HG02763 (cell line): ENCODE measurements around the gene DNMT1.
A peak's percentile ranks its signal among the peaks of the same experiment; 100 is the strongest.

Experiments
- ATAC-seq: cut with Tn5 transposase; IDR thresholded peaks from one replicate; pipeline ENCODE4 v1.9.1; 2021; ENCODE audit warnings: mild to moderate bottlenecking, moderate library complexity; ENCODE audit not compliant: unreplicated experiment

The DNMT1 gene

GRCh38 chr19:10115392-10116084 lies 79.2 kb downstream of the DNMT1 start:
- no peak for ATAC-seq

- ATAC-seq: no peak
Measured at GRCh38 chr19:10114651-10115391, 79.9 kb downstream of the DNMT1 start.

DNA sequence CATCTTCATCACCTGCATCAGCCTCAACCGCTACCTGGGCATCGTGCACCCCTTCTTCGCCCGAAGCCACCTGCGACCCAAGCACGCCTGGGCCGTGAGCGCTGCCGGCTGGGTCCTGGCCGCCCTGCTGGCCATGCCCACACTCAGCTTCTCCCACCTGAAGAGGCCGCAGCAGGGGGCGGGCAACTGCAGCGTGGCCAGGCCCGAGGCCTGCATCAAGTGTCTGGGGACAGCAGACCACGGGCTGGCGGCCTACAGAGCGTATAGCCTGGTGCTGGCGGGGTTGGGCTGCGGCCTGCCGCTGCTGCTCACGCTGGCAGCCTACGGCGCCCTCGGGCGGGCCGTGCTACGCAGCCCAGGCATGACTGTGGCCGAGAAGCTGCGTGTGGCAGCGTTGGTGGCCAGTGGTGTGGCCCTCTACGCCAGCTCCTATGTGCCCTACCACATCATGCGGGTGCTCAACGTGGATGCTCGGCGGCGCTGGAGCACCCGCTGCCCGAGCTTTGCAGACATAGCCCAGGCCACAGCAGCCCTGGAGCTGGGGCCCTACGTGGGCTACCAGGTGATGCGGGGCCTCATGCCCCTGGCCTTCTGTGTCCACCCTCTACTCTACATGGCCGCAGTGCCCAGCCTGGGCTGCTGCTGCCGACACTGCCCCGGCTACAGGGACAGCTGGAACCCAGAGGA lies 80.6 kb downstream of the DNMT1 start:
- ATAC-seq: no peak

- no peak for ATAC-seq
Measured at GRCh38 chr19:10113592-10113963, 81.2 kb downstream of the DNMT1 start.

- ATAC-seq: no peak
Measured at GRCh38 chr19:10112895-10113591, 81.7 kb downstream of the DNMT1 start.

GRCh38 chr19:10112037-10112761 lies 82.6 kb downstream of the DNMT1 start:
- no peak for ATAC-seq

- no peak for ATAC-seq
Measured at GRCh38 chr19:10111405-10111811, 83.3 kb downstream of the DNMT1 start, which contains the start of gene P2RY11. Gene P2RY11, plus strand, starts transcription at chr19:10111693. Its CDS starts 29 bp downstream, at chr19:10111722.

DNA sequence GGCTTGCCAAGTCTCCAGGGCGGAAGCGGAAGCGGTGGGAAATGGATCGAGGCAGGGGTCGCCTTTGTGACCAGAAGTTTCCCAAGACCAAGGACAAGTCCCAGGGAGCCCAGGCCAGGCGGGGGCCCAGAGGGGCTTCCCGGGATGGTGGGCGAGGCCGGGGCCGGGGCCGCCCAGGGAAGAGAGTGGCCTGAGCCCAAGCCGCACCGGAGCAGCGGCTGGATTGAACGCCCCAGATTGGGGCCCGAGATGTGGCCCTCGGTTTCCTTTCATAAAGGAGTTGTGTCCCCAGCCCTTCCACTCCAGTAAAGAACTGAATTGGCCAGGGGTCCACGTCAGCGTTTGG lies 83.8 kb downstream of the DNMT1 start:
- no peak for ATAC-seq

- ATAC-seq: no peak
Measured at GRCh38 chr19:10110076-10110971, 84.4 kb downstream of the DNMT1 start.

- no peak for ATAC-seq
Measured at GRCh38 chr19:10109528-10109927, 85.2 kb downstream of the DNMT1 start.

- ATAC-seq: no peak
Measured at GRCh38 chr19:10107817-10108367, 86.9 kb downstream of the DNMT1 start.

DNA sequence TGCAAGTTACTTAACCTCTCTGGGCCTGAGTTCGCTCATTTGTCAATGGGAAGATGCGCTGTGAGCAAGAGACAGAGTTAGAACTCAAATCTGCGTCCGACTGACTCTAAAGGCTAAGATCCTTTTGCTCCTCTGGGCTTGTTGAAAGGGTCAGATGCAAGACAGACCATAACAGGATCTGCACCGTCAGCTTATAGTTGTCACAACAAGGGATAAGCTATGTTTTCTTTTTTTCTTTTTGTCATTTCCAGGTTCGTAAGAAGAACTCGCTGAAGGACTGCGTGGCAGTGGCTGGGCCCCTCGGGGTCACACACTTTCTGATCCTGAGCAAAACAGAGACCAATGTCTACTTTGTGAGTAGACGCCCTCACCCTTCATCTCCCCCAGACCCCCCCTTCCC lies 87.5 kb downstream of the DNMT1 start:
- ATAC-seq: no peak

- ATAC-seq: peak; percentile 55
Measured at GRCh38 chr19:10106100-10106936, 88.4 kb downstream of the DNMT1 start, which contains the start of gene PPAN. Gene PPAN, plus strand, starts transcription at chr19:10106362. Its CDS starts 33 bp downstream, at chr19:10106395.

GRCh38 chr19:10105509-10106099 lies 89.1 kb downstream of the DNMT1 start:
- peak; percentile 18 for ATAC-seq

- ATAC-seq: peak; percentile 35
Measured at GRCh38 chr19:10104665-10105508, 89.9 kb downstream of the DNMT1 start.

DNA sequence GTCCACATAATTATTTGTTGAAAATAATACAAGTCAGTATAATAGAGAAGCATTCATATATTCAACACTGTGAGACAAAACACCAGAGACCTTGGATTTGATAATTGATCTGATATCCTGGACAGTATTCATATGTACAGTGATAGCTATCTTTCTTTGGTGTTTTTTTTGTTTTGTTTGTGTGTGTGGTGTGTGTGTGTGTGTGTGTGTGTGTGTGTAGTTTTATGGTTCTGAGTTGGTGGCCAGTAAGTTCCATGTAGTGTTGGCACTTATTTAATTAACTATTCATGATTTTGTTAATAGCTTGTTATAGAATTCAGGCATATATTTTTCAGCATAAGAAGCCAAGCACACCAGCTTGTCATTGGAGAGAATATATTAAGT lies 90.6 kb downstream of the DNMT1 start:
- ATAC-seq: no peak

DNA sequence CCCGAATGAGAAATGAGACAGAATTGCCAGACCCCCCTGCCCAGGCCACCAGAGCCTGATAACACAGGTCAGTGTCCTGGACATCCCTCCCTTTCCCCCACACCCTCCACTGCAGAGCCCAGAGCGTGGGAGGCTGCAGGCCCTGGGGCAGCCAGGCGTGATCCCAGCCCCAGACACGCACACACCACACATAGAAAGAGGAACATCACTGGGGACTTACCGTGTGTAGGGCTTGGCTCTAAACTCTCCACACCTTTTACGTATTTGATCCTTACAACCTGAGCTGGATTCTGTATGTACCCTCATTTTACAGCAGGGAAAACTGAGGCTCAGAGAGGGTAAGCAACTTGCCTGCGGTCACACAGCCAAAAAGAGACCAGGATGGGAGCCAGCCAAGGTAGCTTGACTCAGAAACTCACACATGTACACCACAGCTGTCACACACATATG lies 91.9 kb downstream of the DNMT1 start:
- no peak for ATAC-seq
